HCEC 1CT (cell line): Measurements from ENCODE around the gene SLC5A10.
A peak's percentile ranks its signal among the peaks of the same experiment; 100 is the strongest.
"Not testable (repeated sequence)": the region's sequence is repeated elsewhere in the genome, so short reads cannot be mapped to it uniquely, and the experiment has no call there.

Source experiments
- DNase-seq: peaks from one replicate; pipeline ENCODE4 v3.0.0-alpha.2; 2017

SLC5A10 gene

DNA sequence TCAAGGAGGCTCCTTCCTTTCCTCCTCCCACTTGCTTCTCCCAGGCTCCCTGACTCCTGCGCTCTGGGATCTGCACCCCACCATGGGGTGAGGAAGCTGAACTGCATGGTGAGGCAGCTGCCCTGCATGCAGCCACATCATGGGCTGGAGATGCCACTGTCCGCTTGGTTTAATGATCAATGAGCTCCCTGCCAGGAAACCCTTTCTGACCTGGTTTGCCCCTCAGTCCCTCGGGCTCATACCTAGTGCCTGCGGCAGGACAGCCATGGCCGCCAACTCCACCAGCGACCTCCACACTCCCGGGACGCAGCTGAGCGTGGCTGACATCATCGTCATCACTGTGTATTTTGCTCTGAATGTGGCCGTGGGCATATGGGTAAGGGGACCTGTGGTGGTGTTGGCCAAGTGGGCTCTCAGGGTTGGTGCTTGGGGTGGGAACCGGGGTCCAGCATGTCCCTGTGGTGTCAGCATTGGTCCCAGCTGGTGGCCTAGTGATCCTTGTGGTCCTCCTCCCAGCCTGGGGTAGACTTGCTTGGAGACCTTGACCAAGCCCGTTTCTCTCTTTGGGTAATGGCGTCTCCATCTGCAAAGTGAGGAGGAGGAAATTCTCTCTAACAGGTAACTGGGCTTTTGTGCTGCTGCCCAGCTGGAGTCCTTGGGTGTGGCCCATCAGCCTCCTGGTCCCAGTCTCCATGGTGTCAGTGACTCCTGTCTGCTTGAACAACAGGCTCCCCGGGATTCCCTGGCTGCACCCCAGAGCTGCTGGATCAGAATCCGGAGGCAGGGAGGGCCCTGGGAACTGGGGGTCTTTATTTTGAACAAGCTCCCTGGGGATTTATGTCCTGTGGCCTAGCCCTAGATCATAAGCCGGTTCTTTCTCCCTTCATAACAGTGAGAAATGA lies at the start of gene SLC5A10:
TSS of gene SLC5A10 (plus strand) at position 225 of the 902 bp plus-strand sequence. CDS start at position 266, 41 bp downstream.
- DNase-seq = no peak

DNA sequence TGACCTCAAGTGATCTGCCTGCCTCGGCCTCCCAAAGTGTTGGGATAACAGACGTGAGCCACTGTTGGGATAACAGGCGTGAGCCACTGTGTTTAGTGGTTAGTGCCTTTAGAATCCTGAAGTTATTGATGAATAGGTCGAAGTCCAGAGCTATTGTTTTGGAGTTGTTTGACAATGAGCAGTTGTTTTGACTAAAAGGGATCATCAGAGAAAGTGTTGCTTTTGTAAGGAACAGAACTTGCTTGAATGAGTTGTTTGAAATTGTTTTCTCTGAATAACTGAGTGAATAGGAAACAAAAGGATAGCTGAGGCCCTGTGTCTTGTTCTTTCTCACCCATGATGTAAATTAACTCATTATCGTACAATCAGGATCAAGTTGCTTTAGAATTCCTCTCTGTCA lies 47.5 kb upstream of the SLC5A10 start:
- DNase-seq = no peak

DNA sequence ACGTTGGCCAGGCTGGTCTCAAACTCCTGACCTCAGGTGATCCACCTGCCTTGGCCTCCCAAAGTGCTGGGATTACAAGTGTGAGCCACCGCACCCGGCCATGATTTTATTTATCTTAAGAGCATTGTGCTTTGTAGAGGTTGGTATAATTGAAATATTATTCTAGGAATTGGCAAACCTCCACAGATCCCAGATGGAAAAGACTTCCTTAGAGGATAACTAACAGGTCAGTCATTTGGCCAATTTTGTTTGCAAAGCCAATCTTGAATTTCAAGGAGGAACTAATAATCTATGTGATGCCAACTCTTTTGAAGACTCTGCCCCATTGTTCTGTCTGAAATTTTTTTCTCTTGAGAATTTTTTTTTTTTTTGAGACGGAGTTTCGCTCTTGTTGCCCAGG lies 46.7 kb upstream of the SLC5A10 start:
- no peak for DNase-seq

DNA sequence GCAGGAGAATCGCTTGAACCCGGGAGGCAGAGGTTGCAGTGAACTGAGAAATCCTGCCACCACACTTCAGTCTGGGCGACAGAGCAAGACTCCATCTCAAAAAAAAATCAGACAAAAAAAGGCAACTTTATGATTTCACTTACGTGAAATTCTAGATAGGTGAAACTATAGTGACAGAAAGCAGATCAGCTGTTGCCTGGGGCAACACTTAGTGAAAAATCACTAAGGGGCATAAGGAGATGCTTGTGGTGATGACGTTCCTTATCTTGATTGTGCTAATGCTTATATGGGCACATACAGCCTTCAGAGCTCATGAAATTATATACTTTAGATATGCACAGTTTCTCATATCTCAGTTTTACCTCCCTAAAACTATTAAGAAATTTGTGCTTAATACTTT lies 41.6 kb upstream of the SLC5A10 start:
- no peak for DNase-seq

DNA sequence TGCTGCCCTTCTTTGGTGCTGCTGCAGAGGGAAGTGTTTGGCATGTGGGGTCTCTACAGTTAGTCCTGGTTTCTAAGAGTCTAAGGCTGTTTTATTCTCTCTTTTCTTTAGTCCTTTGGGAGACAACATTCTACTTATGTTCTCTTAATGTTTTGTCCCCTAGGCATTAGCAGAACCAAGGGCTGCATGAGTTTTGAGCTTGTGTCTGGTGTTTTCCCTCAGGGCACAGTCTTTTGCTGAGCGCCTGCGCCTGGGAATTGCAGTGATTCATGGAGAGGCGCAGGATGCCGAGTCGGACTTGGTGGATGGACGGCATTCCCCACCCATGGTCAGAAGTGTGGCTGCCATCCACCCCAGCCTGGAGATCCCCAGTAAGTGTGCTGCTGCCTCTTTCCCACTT lies 41.1 kb upstream of the SLC5A10 start:
- no peak for DNase-seq

DNA sequence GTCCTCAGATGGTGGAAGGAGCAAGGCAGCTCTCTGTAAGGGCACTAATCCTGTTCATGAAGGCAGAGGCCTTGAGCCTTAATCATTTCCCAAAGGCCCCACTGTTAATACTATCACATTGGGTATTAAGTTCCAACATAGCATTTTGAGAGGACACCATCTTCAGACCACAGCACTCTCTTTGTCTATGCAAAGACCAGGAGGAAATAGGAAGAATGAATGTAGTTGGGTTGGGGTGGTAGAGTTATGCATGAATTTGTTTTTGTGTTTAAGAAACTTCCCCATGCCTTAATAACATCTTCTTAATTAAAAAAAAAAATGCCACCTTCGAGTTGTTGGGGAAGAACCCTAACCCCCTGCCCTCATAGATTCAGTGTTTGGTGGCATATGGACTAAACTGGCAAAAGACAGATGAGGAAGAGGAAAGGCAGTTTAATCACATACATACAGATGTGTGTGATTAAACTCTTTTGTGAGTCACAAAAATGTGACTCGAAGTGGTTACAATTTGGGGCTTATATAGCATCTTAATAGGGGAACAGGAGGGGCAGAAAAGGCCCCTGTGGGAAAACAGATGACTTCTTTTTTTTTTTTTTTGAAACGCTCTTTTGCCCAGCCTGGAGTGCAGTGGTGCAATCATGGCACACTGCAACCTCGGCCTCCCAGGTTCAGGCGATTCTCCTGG lies 35.0 kb upstream of the SLC5A10 start:
- DNase-seq = peak; percentile 76

DNA sequence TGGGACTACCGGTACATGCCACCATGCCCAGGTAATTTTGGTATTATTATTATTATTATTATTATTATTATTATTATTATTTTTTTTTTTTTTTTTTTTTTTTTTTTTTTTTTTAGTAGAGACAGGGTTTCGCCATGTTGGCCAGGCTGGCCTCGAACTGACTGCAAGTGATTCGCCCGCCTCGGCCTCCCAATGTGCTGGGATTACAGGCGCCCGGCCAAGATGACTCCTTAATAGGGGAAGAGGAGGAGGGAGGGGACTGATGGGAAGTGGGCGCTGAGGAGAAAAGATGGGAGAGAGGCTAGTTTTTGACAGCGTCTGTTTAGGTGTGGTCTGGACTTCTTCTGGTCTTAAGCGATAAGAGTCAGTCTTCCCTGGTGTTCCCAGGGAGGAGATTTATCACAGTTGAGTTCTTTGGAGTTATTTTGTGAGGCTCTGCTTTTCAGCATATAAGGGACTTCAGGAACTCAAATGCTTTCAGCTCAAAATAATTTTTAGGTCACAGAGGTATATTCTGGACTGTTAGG lies 34.4 kb upstream of the SLC5A10 start:
- DNase-seq = no peak

DNA sequence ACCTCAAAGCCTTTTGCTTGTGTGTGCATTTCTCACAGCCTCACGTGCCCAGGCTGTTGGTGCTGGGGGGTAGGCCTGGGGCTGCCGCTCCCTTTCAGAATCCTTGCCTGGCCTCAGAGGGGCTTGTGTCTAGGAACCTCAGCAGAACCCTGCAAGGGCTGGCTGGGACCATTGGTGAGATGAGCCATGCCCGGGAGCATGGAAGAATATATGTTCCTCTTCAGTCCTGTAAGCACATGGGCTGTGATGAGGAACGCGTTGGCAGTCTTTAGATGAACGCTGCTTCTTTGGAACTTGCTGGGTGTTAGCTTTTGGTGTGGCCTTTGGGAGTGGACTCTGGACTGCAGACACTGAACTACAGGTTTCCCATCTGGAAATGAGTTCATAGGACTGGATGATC lies 32.0 kb upstream of the SLC5A10 start:
- no peak for DNase-seq

DNA sequence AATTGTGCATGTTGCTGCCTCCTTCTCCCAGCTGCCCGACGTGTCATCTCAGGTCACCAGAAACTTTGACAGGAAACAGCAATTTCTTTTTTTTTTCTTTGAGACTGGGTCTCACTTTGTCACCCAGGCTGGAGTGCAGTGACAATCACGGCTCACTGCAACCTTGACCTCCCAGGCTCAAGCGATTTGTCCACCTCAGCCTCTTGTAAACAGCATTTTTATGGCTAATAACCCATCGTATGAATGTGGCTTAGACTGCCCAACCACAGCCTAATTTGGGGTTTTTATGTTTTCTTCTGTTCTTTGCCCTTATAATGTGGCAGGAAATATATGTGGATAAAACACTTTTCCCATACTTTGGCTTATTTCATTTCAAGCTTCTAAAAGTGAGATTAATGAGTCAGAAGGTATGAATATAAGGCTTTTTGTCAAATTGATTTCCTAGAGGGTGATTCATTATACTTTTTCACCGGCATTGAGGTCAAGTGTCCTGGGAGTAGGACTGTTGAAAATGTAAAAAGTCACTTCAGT lies 31.0 kb upstream of the SLC5A10 start:
- DNase-seq = peak; percentile 57

DNA sequence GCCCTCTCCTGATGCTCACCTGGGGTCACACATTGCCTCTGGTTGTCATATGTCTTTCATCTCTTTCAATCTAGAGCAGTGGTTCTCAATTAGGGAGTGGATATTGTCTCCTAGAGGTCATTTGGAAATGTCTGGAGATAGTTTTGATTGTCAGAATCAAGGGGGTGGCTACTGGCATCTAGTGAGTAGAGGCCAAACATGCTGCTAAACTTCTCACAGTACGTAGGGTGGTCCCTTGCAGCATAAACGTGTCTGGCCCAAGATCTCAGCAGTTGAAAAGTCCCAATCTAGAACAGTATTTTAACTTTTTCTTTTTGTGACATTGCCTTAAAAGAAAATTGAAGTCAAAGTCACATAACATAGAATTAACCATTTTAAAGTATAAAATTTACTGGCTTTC lies 30.5 kb upstream of the SLC5A10 start:
- no peak for DNase-seq

DNA sequence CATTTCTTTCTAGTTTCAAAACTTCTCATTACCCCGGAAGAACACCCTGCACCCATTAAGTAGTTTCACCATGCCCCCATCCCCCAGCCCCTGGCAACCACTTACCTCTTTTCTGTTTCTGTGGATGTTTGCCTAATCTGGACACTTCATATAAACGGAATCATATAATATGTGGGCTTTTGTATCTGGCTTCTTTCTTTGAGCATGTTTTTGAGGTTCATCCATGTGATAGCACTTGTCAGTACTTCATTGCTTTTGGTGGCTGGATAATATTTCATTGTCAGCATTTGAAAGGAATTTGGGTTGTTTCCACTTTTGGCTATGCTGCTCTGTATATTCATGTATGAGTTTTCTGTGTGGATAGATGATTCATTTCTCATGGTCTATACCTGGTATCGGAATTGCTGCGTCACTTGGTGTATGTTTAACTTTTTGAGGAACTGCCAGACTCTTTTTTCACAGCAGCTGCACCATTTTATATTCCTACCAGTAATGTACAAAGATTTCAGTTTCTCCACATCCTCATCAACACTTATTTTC lies 30.0 kb upstream of the SLC5A10 start:
- DNase-seq = no peak

DNA sequence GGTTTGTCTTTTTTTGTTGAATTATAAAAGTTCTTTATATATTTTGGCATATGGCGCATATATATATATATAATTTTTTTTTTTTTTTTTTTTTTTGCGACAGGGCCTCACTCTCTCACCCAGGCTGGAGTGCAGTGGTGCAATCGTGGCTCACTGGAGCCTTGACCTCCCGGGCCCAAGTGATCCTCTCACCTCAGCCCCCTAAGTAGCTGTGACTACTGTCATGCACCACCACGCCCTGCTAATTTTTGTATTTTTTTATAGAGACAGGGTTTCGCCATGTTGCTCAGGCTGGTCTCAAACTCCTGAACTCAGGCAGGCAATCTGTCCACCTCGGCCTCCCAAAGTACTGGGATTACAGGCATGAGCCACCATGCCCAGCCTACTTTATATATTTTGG lies 29.4 kb upstream of the SLC5A10 start:
- not testable (repeated sequence) for DNase-seq

DNA sequence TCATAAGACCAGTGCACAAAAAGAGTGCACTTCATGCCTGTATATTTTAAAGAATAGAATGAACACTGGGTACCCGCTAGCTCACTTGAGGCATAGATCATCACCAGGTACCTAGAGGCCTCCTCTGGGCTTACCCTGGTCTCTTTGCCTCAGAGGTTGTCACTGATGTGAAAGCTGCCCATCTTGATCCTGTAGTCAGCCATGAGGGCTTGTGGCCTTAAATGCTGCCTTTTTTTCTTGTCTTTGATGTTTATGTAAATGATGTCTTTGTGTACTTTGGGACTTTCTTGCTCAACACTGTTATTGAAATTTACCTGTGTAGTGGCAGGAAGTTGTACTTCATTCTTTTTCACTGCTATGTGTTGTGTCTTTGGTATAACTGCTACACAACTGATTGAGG lies 26.8 kb upstream of the SLC5A10 start:
- DNase-seq = no peak

DNA sequence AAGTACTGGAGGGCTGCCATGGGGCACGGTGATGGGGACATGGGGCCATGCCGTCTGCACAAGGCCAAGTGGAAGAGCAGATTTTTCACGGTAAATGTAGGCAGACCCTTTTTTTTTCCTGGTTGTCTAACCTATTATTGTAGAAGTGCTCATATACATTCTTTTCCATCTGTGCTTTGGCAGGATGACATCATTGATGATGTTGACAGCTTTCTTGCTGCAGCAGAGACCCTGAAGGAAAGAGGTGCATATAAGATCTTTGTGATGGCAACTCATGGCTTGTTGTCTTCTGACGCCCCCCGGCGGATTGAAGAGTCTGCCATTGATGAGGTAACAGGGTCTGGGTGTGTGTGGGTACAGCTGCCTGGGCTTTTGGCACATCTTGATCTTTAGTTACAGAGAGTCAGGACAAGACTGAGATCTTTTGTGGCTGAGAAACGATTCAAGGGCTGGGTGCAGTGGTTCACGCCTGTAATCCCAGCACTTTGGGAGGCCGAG lies 23.3 kb upstream of the SLC5A10 start:
- DNase-seq = no peak

DNA sequence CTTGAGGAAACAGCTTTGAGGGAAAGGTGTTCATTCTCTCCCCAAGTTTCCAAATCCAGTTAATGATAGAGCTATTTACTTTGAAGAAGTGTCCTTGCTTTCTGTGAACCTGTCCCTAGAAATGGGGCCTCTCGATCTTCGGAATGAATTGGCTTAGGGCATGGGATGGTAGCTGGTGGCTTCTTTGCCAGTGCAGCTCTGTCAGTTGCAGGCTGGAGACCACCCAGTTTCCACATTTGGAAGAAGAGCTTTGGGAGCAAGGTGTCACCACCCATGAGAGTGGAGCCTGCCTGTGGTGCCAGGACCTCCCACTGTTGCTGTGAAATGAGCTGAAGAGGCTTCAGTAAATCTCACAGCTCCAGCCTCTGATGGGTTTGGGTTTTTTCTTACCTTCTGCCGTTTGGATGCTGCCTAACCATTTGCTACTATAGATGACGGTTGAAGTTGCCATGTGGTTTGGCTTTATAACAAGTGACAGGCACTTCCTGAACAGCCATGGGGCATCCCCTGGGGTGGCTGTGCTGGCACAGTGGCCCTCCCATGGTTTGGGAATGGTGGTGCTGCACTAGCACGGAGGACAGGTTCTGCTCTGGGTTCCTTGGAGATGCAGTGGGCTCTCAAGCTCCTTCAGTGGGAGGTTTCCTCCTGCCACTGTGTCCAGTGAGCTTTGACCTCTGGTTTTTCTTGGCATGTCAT lies 19.5 kb upstream of the SLC5A10 start:
- no peak for DNase-seq

DNA sequence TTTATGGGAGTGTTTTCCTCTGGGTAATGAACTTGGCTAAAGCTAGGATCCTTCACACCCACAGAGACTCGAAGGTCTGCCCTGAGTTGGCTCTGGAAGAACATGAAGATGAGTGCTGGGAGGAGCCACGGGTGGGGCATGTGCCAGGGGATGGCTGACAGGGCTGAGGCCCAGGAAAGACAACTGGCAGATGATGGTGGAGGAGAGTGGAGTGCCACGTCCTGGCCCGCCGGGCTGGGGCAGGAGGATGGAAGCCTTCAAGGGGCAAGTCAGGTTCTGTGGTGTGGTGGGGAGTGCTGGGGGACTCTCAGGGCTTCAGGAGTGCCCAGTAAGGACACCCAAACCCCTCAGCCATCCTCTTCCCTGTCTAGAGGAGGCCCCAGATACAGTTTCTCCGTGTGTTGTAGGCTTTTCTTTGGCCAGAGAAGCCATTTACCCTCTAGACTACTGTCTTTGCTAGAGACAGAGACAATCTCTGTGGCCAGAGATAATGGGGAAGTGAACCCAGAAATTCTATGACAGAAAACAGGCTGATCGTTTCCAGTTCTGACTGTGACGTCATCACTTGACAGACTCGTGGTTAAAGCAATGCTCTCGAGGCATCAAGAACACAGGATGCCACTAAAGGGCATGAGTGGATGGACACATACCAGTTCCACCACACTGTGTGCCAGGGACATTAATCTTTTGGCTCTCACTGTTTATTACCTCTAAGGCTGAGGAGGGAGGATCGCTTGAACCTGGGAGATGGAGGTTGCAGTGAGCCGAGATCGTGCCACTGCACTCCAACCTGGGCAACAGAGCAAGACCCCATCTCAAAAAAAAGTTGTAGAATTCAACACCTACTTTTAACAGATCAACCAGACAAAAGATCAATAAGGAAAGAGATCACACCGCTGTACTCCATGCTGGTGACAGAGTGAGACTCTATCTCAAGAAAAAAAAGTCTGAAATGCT lies 18.6 kb upstream of the SLC5A10 start:
- no peak for DNase-seq

DNA sequence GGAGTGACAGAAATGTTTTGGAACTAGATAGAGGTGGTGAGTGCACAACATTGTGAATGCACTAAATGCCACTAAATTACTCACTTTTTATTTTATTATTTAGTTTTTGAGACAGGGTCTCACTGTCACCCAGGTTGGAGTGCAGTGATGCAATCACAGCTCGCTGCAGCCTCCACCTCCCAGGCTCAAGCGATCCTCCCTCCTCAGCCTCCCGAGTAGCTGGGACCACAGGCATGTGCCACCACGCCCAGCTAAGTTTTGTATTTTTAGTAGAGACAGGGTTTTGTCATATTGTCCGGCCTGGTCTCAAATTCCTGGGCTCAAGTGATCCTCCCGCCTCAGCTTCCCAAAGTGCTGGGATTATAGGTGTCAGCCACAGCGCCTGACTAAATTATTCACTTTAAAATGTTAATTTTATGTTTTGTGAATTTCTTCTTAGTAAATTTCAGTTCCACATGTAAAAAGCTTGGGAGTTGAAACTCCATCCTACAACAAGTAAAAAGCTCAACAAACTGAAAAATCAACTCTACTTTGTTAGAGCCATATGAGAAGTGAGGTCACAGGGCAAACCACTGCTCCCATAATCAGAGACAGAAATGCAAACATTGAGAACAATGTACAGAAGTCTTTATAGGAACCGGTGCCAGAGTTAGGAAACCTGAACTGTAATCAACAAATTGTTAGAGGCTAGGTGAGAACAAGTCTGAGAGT lies 13.8 kb upstream of the SLC5A10 start:
- DNase-seq = no peak

DNA sequence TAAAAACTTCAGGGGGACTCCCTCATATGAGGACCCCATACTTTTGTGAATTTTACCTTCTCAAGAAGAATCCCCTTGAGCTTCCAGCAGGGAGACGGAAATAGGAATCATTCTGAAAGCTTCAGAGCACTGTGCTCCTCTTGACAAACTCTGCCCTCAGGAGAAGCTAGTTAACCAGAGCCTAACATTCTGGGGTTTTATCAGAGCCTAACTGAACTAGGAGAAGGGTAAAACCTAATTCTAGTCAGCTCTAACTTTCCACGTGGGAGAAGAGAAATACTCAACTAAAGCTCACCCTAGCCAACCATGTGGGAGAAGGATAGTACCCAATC lies 13.3 kb upstream of the SLC5A10 start:
- DNase-seq = no peak

DNA sequence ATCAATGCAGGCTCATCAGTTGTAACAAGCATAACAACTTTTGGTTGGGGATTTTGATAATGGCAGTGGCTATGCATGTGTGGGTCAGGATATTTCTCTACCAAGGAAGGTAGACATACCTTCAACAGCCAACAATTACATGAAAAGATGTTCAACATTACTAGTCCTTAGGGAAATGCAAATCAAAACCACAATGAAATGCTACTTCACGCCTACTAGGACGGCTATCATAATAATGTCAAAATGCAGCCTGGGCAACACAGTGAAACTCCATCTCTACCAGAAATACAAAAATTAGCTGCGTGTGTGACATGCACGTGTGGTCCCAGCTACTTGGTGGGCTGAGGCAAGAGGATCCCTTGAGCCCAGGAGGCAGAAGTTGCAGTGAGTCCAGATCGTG lies 7.3 kb upstream of the SLC5A10 start:
- DNase-seq = no peak

DNA sequence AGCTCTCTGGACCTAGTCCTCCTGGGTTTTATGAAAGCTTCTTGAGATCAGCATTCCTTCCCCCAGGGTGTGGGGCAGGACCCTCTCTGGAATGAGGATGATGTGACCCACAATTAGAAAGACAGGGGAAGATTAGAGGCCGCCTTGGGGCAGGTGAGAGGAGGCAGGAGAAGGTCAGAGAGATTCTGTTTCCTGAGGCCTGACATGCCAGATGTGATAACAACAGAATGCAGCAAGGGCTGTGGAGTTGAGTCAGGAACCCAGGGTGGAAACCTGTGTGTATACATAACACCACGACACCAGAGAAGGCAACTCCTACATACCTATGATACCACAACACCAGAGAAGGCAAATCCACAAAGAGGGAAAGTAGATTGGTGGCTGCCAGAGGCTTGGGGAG lies 5.4 kb upstream of the SLC5A10 start:
- no peak for DNase-seq

DNA sequence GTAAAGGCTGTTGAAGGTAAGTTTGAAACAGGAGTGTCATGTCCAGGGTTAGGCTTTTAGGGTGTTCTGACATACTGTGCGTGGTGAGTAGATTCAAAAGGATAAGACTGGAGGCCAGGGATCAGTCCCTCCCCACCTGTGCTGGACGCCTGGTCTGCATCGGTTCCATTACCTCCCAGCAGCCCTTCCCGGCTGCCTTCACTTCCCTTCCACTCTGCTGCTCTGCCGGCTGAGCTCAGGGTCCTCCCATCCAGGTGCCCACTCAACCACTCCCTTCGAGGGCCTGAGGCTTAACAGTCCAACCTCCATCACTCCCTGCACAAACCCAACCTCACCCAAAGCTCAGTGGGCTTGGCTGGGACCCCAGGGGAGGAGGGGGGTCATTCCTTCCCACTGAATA lies 4.1 kb upstream of the SLC5A10 start:
- no peak for DNase-seq
